Stimulated activated CD4-positive, alpha-beta T cell treated with anti-CD3 and anti-CD28 coated beads, Interleukin-4, amount 100 ng/mL, for 48 hours (primary cell): ENCODE data around the gene KCNMA1.

Source experiments
- DNase-seq, 2 donors: peaks; one replicate each; pipeline ENCODE4 v3.0.0-alpha.2; 2020; ENCODE audit warnings: low read depth in 2 of 2

The KCNMA1 gene

GRCh38 chr10:77118603-77119282 lies 518.9 kb downstream of the KCNMA1 start:
- DNase-seq, result no peak

GRCh38 chr10:77117501-77117900 lies 520.1 kb downstream of the KCNMA1 start:
- DNase-seq, result no peak

GRCh38 chr10:77116904-77117303 lies 520.7 kb downstream of the KCNMA1 start:
- no peak for DNase-seq

- no peak for DNase-seq
Observed at GRCh38 chr10:77114181-77114821, 523.3 kb downstream of the KCNMA1 start.

GRCh38 chr10:77111611-77112550 lies 525.7 kb downstream of the KCNMA1 start:
- DNase-seq, result no peak

GRCh38 chr10:77110757-77111156 lies 526.9 kb downstream of the KCNMA1 start:
- no peak for DNase-seq

- no peak for DNase-seq
Observed at GRCh38 chr10:77109351-77109994, 528.1 kb downstream of the KCNMA1 start.

- DNase-seq, result no peak
Observed at GRCh38 chr10:77106676-77107075, 530.9 kb downstream of the KCNMA1 start.

GRCh38 chr10:77105761-77106221 lies 531.8 kb downstream of the KCNMA1 start:
- no peak for DNase-seq

- no peak for DNase-seq
Observed at GRCh38 chr10:77104459-77104980, 533.1 kb downstream of the KCNMA1 start.

- DNase-seq, result no peak
Observed at GRCh38 chr10:77103213-77103612, 534.4 kb downstream of the KCNMA1 start.

- no peak for DNase-seq
Observed at GRCh38 chr10:77101341-77101740, 536.3 kb downstream of the KCNMA1 start.

- DNase-seq, result no peak
Observed at GRCh38 chr10:77099136-77099535, 538.5 kb downstream of the KCNMA1 start.

GRCh38 chr10:77097625-77098024 lies 540.0 kb downstream of the KCNMA1 start:
- DNase-seq, result no peak

GRCh38 chr10:77093126-77093525 lies 544.5 kb downstream of the KCNMA1 start:
- DNase-seq, result no peak

- no peak for DNase-seq
Observed at GRCh38 chr10:77091597-77092165, 545.9 kb downstream of the KCNMA1 start.

- DNase-seq, result no peak
Observed at GRCh38 chr10:77090381-77091356, 546.9 kb downstream of the KCNMA1 start.

GRCh38 chr10:77087366-77087765 lies 550.2 kb downstream of the KCNMA1 start:
- no peak for DNase-seq

GRCh38 chr10:77086081-77086480 lies 551.5 kb downstream of the KCNMA1 start:
- DNase-seq, result no peak

- DNase-seq, result no peak
Observed at GRCh38 chr10:77085344-77085743, 552.3 kb downstream of the KCNMA1 start.
